Measurements from ENCODE around the gene RIPK3. TPM values are rescaled to one million over a fixed set of nuclear protein-coding genes. Genes with fewer than 3 reads are reported as not detected.

RIPK3 gene
- total RNA-seq, 1 experiment from 2014 or later: 11.0 TPM

- TF ChIP-seq, protein P1, sequence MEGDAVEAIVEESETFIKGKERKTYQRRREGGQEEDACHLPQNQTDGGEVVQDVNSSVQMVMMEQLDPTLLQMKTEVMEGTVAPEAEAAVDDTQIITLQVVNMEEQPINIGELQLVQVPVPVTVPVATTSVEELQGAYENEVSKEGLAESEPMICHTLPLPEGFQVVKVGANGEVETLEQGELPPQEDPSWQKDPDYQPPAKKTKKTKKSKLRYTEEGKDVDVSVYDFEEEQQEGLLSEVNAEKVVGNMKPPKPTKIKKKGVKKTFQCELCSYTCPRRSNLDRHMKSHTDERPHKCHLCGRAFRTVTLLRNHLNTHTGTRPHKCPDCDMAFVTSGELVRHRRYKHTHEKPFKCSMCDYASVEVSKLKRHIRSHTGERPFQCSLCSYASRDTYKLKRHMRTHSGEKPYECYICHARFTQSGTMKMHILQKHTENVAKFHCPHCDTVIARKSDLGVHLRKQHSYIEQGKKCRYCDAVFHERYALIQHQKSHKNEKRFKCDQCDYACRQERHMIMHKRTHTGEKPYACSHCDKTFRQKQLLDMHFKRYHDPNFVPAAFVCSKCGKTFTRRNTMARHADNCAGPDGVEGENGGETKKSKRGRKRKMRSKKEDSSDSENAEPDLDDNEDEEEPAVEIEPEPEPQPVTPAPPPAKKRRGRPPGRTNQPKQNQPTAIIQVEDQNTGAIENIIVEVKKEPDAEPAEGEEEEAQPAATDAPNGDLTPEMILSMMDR (IDR thresholded peaks at IDR 0.05; ENCODE audit: unreplicated experiment): no peak
- BruUV-seq (replicated peaks): no TSS peak
- Mint-ChIP-seq H3K27ac (ENCODE audit: unreplicated experiment) (peak overlapping the region; percentile 63), H3K36me3 (ENCODE audit: insufficient read depth, unreplicated experiment) (peaks cover 38% of the 10 kb centered on the region), H3K4me3 (ENCODE audit: low read depth, unreplicated experiment) (peak overlapping the region; percentile 35), H3K9me3 (ENCODE audit: low read depth, unreplicated experiment) (no peaks in the 10 kb centered on the region), H3K27me3 (ENCODE audit: unreplicated experiment) (no peaks in the 10 kb centered on the region), H3K4me1 (ENCODE audit: low read depth, unreplicated experiment) (peaks cover 21% of the 10 kb centered on the region)
- intact Hi-C loops (cut with micrococcal nuclease; ENCODE audit: unreplicated experiment): no loop called here
- DNase-seq: no peak
- CTCF ChIA-PET: interaction anchor here (1.1 to 2.2 kb wide), 4 partner anchors 8 to 124 kb away, joined by 4 to 18 read pairs (median 10); partner anchors contain the start of genes DHRS1, KHNYN, NOP9 and TINF2
These were observed 32.6 kb downstream of the RIPK3 start for GRCh38 chr14:24307156-24307574.

DNA sequence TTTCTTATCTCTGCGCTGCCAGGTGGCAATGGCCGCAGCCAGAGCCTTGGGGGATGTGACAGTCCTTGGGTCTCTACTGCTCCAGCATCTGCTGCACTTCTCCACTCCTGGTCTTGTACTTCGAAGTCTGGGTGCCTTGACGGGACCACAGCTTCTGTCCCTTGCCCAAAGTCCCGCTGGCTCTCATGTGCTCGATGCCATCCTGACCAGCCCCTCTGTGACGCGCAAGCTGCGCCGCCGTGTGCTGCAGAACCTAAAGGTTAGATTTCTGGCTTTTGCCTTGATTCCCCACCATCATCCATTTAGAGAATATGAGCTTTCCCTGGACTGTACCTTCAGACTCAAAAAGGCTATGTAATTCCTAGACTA lies 35.8 kb downstream of the RIPK3 start:
- Mint-ChIP-seq H3K36me3 (ENCODE audit: insufficient read depth, unreplicated experiment) (peaks cover 36% of the 10 kb centered on the region), H3K4me3 (ENCODE audit: low read depth, unreplicated experiment) (no peak overlapping the region), H3K27me3 (ENCODE audit: unreplicated experiment) (no peaks in the 10 kb centered on the region), H3K27ac (ENCODE audit: unreplicated experiment) (no peak overlapping the region), H3K9me3 (ENCODE audit: low read depth, unreplicated experiment) (no peaks in the 10 kb centered on the region), H3K4me1 (ENCODE audit: low read depth, unreplicated experiment) (peaks cover 30% of the 10 kb centered on the region)
- TF ChIP-seq, protein P1 (IDR thresholded peaks at IDR 0.05; ENCODE audit: unreplicated experiment): no peak
- intact Hi-C loops (cut with micrococcal nuclease; ENCODE audit: unreplicated experiment): no loop called here
- CTCF ChIA-PET: no interaction called here
- DNase-seq: no peak
- no TSS peak for BruUV-seq (replicated peaks)

- peaks cover 38% of the 10 kb centered on the region for H3K36me3 Mint-ChIP-seq (ENCODE audit: insufficient read depth, unreplicated experiment)
- no peak for DNase-seq
- H3K4me1 Mint-ChIP-seq (ENCODE audit: low read depth, unreplicated experiment): peaks cover 32% of the 10 kb centered on the region
- peak overlapping the region; percentile 90 for H3K4me3 Mint-ChIP-seq (ENCODE audit: low read depth, unreplicated experiment)
- no peak overlapping the region for H3K27ac Mint-ChIP-seq (ENCODE audit: unreplicated experiment)
- CTCF ChIA-PET: interaction anchor here (0.8 to 4.2 kb wide), 6 partner anchors 7 to 85 kb away, joined by 3 to 108 read pairs (median 4); partner anchors contain the start of genes CIDEB, MDP1 and TINF2
- no TSS peak for BruUV-seq (replicated peaks)
- intact Hi-C loops (cut with micrococcal nuclease; ENCODE audit: unreplicated experiment): no loop called here
- TF ChIP-seq, protein P1 (IDR thresholded peaks at IDR 0.05; ENCODE audit: unreplicated experiment): no peak
- no peaks in the 10 kb centered on the region for H3K9me3 Mint-ChIP-seq (ENCODE audit: low read depth, unreplicated experiment)
- H3K27me3 Mint-ChIP-seq (ENCODE audit: unreplicated experiment): no peaks in the 10 kb centered on the region
These were observed 39.3 kb downstream of the RIPK3 start for GRCh38 chr14:24300326-24300980.

GRCh38 chr14:24299255-24300191 lies 40.3 kb downstream of the RIPK3 start, which contains the start of the genes DHRS1 and NOP9:
DHRS1 (minus strand) TSS chr14:24299780; CDS start chr14:24299106, 674 bp downstream.
NOP9 (plus strand) TSS chr14:24299850; CDS start chr14:24299955, 105 bp downstream.
- intact Hi-C loops (cut with micrococcal nuclease; ENCODE audit: unreplicated experiment): no loop called here
- CTCF ChIA-PET: interaction anchor here (0.6 to 4.2 kb wide), 9 partner anchors 8 to 153 kb away, joined by 3 to 108 read pairs (median 3); partner anchors contain the start of genes CIDEB, MDP1, RABGGTA and TINF2
- Mint-ChIP-seq H3K9me3 (ENCODE audit: low read depth, unreplicated experiment) (no peaks in the 10 kb centered on the region), H3K36me3 (ENCODE audit: insufficient read depth, unreplicated experiment) (peaks cover 38% of the 10 kb centered on the region), H3K27ac (ENCODE audit: unreplicated experiment) (peak within 1 kb of the TSS; percentile 88), H3K4me1 (ENCODE audit: low read depth, unreplicated experiment) (peaks cover 32% of the 10 kb centered on the region), H3K27me3 (ENCODE audit: unreplicated experiment) (no peaks in the 10 kb centered on the region), H3K4me3 (ENCODE audit: low read depth, unreplicated experiment) (peak within 1 kb of the TSS; percentile 90)
- peak; percentile 94 for DNase-seq
- TSS peak; percentile 75 for BruUV-seq (replicated peaks)
- TF ChIP-seq, protein P1 (IDR thresholded peaks at IDR 0.05; ENCODE audit: unreplicated experiment): no peak
